Sigmoid colon (tissue), 4 donors: Measurements from ENCODE around the gene CCNI2.

Source experiments
- CTCF ChIP-seq, 4 experiments: fragments of 450-650 bp in 3 of 4; fragments of 200-600 bp in 1 of 4; IDR thresholded peaks; one replicate each; pipeline ENCODE4 v1.5.1; 2016 to 2019; ENCODE audit warnings: antibody characterized with exemption in 4 of 4, mild to moderate bottlenecking in 3 of 4, moderate library complexity in 2 of 4
- EP300 ChIP-seq, 4 donors: sonication (generic); formaldehyde crosslinking; IDR thresholded peaks; one replicate each; pipeline ENCODE4 v1.6.1; 2017; ENCODE audit warnings: antibody characterized with exemption in 4 of 4
- POLR2A ChIP-seq, 2 donors: fragments of 450-650 bp; IDR thresholded peaks; one replicate each; pipeline ENCODE4 v1.6.1; 2016; ENCODE audit warnings: antibody characterized with exemption in 2 of 2, mild to moderate bottlenecking in 2 of 2, moderate library complexity in 2 of 2
- POLR2AphosphoS5 ChIP-seq, 4 donors: sonication (generic); formaldehyde crosslinking; IDR thresholded peaks; one replicate each; pipeline ENCODE4 v1.6.1; 2017; ENCODE audit warnings: antibody characterized with exemption in 4 of 4

- no peak for TF ChIP-seq POLR2A (IDR thresholded peaks at IDR 0.05)
- no peak for TF ChIP-seq POLR2AphosphoS5 (IDR thresholded peaks at IDR 0.05)
- no peak for TF ChIP-seq CTCF (IDR thresholded peaks at IDR 0.05)
- TF ChIP-seq EP300 (IDR thresholded peaks at IDR 0.05): no peak
Measured at GRCh38 chr5:132742158-132742557, 5.1 kb upstream of the CCNI2 start.
